Spleen (tissue), 7 donors: ENCODE results near the gene PTPRZ1.

ENCODE experiments used
- CTCF ChIP-seq, 11 experiments: fragments of 200-600 bp in 7 of 11; fragments of 450-650 bp in 4 of 11; sonication (generic) in 4 of 11; IDR thresholded peaks in 8 of 11; conservative IDR thresholded peaks in 3 of 11; 1 replicate in 7 of 11; 2 replicates in 4 of 11; pipeline versions ENCODE4 v1.4.0 to v1.8.0; 2016 to 2021; ENCODE audit warnings: antibody characterized with exemption in 11 of 11, inconsistent platforms in 4 of 11, mild to moderate bottlenecking in 1 of 11
- POLR2A ChIP-seq, 3 donors: fragments of 450-650 bp; IDR thresholded peaks; one replicate each; pipeline ENCODE4 v1.5.1; 2017; ENCODE audit warnings: antibody characterized with exemption in 3 of 3, mild to moderate bottlenecking in 1 of 3
- POLR2AphosphoS5 ChIP-seq, 3 donors: sonication (generic); formaldehyde crosslinking; IDR thresholded peaks; one replicate each; pipeline ENCODE4 v1.5.1; 2017; ENCODE audit warnings: antibody characterized with exemption in 3 of 3
- donor health status: DM: no; HTN: no; CAD: no; lungs with moderate emphysema.
- donor health status: DM: no; HTN: no; CAD: no.
- donor health status: DM: no; HTN: no; CAD: no.

GRCh38 chr7:121878918-121879464, 6.0 kb downstream of the PTPRZ1 start:
- TF ChIP-seq POLR2A (IDR thresholded peaks at IDR 0.05), result no peak
- no peak for TF ChIP-seq POLR2AphosphoS5 (IDR thresholded peaks at IDR 0.05)
- no peak for TF ChIP-seq CTCF (IDR thresholded peaks at IDR 0.05 in 8 of 11, conservative IDR thresholded peaks at IDR 0.05 in 3 of 11)
